PC-3 (cell line): Measurements from ENCODE around the gene STARD4.

Source experiments
- EZH2 ChIP-seq: fragments of 300-600 bp; sonication (generic); IDR thresholded peaks from one replicate; pipeline ENCODE4 v1.6.1; 2017; ENCODE audit warnings: antibody characterized with exemption, mild to moderate bottlenecking, low read length; ENCODE audit not compliant: unreplicated experiment
- EZH2phosphoT487 ChIP-seq: fragments of 300-600 bp; sonication (generic); IDR thresholded peaks from 2 replicates; pipeline ENCODE4 v1.6.1; 2018; ENCODE audit warnings: mild to moderate bottlenecking, antibody characterized with exemption, low read length, borderline replicate concordance
- TF ChIP-seq, protein P1 (sequence below): fragments of 300-600 bp; sonication (generic); conservative IDR thresholded peaks from 2 replicates; pipeline ENCODE4 v1.5.1; 2017; ENCODE audit warnings: antibody characterized with exemption, low read depth, mild to moderate bottlenecking, low read length

DNA sequence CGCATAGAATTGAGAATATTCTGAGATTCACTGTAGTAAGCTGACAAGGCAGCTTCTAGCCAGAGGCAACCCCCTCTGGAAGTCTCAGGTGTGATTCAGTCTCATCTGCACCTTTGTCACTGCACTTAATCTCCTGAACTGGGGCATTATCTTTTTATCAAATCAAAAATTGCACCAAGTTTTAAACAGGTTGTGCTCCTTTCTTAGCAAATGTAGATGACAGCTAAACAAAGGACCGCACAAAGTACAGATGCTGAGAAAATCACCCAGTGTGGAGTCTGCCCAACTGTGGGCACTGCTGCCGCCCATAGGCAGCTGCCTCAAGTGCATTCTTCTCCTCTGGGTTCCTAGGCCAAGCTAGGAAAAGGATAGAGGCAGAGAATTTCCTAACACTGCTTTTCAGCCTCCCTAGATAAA, 51.1 kb downstream of the STARD4 start:
- TF ChIP-seq, protein P1, sequence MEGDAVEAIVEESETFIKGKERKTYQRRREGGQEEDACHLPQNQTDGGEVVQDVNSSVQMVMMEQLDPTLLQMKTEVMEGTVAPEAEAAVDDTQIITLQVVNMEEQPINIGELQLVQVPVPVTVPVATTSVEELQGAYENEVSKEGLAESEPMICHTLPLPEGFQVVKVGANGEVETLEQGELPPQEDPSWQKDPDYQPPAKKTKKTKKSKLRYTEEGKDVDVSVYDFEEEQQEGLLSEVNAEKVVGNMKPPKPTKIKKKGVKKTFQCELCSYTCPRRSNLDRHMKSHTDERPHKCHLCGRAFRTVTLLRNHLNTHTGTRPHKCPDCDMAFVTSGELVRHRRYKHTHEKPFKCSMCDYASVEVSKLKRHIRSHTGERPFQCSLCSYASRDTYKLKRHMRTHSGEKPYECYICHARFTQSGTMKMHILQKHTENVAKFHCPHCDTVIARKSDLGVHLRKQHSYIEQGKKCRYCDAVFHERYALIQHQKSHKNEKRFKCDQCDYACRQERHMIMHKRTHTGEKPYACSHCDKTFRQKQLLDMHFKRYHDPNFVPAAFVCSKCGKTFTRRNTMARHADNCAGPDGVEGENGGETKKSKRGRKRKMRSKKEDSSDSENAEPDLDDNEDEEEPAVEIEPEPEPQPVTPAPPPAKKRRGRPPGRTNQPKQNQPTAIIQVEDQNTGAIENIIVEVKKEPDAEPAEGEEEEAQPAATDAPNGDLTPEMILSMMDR, result peak; percentile 66
- TF ChIP-seq EZH2 (no peak), EZH2phosphoT487 (no peak)
